ENCODE data around the gene DUSP7.
A peak's percentile ranks its signal among the peaks of the same experiment; 100 is the strongest.

Gene DUSP7

GRCh38 chr3:52006017-52006819, 50.2 kb downstream of the DUSP7 start:
- no peak for DNase-seq (ENCODE audit: low read depth)

- no peak for DNase-seq (ENCODE audit: low read depth)
Measured at GRCh38 chr3:52005571-52005986, 50.8 kb downstream of the DUSP7 start.

- no peak for DNase-seq (ENCODE audit: low read depth)
Measured at GRCh38 chr3:52004906-52005395, 51.4 kb downstream of the DUSP7 start.

GRCh38 chr3:52004163-52004787, 52.1 kb downstream of the DUSP7 start:
- no peak for DNase-seq (ENCODE audit: low read depth)

GRCh38 chr3:52002748-52003147, 53.6 kb downstream of the DUSP7 start:
- no peak for DNase-seq (ENCODE audit: low read depth)

GRCh38 chr3:52001443-52001974, 54.9 kb downstream of the DUSP7 start:
- peak; percentile 72 for DNase-seq (ENCODE audit: low read depth)

- no peak for DNase-seq (ENCODE audit: low read depth)
Measured at GRCh38 chr3:51999846-52000245, 56.5 kb downstream of the DUSP7 start.

Data from stimulated activated CD8-positive, alpha-beta memory T cell treated with anti-CD3 and anti-CD28 coated beads, Interleukin-12 subunit alpha, Interleukin-12 subunit beta, amount 100 ng/mL, for 4 hours (primary cell).